ENCODE data around the gene B3GALT2. TPM values are rescaled to one million over a fixed set of nuclear protein-coding genes. Genes with fewer than 3 reads are reported as not detected.

Gene B3GALT2
- total RNA-seq, 1 donor from 2014 or later, result 71.5 TPM

Small RNAs within 50 kb of the gene (small RNA-seq; reads per million reads assigned to genes)
- 0.24 reads per million for gene MIR1278 (ENCODE audit: low replicate concordance)

Other genes starting within 250 kb of the B3GALT2 start
- 43.5 TPM for gene UCHL5, start 127.3 kb downstream of the B3GALT2 start, total RNA-seq
- gene RO60, start 127.0 kb downstream of the B3GALT2 start, total RNA-seq, result 215 TPM
- gene GLRX2, start 81.2 kb downstream of the B3GALT2 start, total RNA-seq, result 12.0 TPM
- 31.7 TPM for gene CDC73, start 64.6 kb downstream of the B3GALT2 start, total RNA-seq